ENCODE data around the gene CHRM5.

GRCh38 chr15:34055868-34056595, 87.7 kb downstream of the CHRM5 start:
- no peak for TF ChIP-seq CTCF (conservative IDR thresholded peaks at IDR 0.05; ENCODE audit: low read length)
- no peak for TF ChIP-seq EZH2phosphoT487 (IDR thresholded peaks at IDR 0.05; ENCODE audit: borderline replicate concordance)
